GM19397 (cell line): ENCODE measurements around the gene FAM3D.

Source experiments
- ATAC-seq: cut with Tn5 transposase; IDR thresholded peaks from one replicate; pipeline ENCODE4 v1.9.1; 2021; ENCODE audit warnings: mild to moderate bottlenecking, moderate library complexity; ENCODE audit not compliant: unreplicated experiment

Gene FAM3D

DNA sequence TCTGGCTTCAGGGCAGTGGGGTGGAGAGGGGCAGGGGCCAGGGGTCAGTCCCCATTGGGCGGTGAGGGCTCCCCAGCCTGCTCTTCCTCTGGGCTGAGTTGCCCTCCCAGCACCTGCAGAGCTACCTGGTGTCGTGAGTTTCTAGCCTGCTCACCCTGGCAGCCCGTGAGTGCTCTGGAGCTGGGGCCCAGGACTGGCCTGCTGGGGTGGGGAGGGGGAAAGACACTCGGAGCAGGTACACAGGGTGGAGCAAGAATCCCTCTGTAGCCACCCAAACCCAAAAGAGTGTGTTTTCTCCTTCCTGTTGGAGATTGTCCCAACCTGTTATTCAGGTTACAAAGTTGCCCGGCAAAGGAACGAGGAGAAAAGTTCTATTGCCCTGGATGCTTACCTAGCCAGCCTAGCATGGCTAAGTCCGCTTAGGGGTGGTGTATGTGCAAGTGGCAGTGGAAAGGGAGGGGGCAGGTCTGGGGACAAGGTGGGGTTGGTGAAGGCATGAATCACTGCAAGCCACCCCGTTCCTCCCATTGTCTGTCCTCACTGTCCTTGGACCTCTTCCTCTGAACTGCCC is 8.9 kb downstream of the FAM3D start:
- no peak for ATAC-seq

DNA sequence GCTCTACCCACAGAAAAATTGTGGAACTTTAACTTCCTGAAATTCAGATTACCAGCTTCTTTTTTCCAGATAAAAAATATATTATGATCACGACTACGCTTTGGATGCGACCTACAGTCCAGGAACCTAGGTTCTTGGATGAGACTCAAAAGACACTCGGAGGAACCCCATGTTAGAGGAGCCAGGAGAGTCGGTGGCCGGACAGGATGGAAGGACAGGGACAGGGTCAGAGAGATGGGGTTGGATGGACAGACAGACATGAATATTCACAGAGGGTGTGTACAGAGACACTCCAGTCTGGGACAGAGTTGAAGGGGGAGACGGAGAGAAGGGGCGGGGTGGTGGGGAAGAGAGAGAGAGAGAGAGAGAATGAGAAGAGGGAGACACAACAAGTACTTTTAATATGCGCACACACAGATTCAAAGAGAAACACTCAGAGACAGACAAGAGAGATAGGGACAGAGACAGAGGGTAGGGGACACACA is 9.5 kb downstream of the FAM3D start:
- no peak for ATAC-seq

DNA sequence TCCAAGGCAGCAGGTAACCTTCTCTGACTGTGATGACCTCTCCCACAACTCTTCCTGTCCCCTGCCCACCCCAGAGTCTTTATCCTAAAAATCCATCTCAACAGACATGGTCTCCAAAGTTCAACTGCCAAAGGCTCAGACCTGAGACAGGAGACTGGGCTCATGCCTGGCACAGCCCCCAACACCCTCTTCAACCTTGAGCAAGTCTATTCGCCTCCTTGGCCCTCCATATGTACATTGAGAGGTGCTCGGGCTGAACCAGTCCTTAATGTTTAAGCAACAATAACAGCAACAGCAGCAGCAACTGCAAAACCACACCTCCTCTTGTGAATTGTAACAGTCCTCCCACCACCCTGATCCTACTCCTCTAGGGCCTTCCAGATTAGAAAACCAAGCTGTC is 9.9 kb downstream of the FAM3D start:
- ATAC-seq: no peak

DNA sequence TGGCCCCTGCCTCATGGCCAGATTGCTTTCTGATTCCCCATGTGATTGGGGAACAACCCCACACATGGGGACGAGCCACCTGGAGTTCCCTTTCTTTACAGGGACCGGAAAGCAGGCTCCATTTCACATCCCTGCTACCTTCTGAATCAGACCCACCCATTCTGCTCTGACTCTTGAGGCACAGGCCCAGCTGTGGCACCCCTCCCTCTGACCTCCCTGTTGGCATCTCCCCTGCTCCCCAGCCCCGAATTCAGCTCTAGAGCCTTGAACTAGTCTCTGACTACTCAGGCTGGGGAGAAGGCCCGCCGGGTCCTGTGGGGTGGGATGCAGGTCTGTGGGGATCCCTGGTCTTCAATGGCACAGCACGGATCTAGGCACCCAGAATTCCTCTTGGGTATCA is 12.1 kb downstream of the FAM3D start:
- no peak for ATAC-seq

DNA sequence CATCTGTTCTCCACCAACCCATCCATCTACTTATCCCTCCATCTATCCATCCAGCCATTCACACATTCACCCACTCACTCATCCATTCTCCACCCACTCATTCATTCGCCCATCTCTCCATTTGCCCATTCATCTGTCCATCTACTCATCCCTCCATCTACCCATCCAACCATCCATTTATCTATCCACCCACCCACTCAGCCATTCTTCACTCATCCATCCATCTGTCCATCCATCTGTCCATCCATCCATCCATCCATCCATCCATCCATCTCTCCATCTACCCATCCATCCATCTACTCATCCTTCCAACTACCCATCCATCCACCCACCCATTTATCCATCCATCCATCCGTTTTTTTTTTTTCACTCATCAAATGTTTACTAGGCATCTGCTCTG is 13.9 kb downstream of the FAM3D start:
- ATAC-seq: no peak

DNA sequence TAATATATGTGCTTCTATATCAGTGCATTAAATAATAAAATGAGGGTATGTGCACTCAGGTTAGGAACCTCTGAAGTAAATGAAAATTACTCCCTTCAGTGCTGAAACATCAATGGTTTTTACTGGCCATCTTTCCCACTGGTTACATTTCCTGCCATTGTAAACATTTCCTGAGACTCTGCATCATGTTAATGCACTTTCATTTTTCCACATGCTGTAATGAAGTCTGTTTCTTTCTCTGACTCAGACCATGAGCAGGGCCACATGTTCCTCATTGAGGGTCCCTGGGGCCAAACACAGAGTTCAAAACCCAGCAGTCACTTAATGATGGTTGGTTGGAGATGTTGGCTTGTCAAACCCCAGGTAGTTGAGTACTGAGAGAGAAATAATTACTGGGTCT is 15.3 kb downstream of the FAM3D start:
- ATAC-seq: no peak

DNA sequence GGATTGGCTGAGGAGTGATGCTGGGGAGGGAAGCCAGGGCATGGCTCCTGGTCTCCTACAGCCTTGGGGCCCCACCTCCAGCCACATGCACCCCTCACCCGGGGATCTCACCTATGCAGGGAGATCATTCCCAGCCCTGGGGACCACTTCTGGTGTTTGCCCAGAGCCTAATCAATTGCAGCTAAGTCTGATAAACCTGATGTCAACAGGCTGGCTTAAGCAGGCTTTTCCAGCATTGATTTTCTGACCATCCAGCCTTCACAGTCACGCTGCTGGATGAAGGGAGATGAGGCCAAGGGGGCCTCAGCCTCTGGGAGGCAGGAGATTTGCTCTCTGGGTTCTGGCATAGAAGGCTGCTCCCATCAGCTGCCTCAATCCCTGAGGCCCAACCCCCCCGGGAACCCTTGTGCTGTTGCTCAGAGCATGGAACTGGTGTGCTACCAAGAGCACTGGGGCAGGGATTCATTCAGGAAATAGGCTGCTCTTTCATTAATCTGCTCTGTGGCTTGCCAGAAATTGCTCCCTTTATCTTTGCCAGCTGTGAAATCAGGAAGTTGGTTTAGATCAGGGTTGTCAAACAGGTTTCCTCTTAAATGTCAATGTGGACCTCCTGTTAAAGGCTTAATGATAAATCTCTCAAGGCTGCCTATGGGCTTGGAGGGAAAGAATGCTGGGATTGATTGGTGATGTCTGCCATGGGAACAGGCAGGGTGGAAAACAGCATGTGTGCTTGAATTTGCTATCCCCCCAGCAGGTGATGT is 19.0 kb downstream of the FAM3D start:
- no peak for ATAC-seq

DNA sequence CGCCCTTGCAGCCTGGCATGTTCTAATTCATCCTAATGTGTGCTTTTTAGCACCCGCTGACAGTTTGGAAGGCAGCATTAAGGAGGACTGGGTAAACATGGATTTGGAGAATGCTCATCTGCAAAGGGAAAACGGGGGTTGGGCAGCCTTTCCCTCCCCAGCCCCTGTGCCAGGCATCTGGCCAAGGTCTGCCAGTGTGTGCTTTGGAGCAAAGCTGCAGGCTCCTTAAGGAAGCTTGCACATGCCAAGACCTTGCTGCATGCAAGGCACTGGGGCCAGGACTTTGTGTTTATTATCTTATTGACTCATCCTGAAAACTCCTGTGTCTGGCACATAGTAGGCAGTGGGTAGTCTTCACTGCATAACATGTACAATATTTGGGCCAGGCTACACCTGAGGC is 20.1 kb downstream of the FAM3D start:
- no peak for ATAC-seq

DNA sequence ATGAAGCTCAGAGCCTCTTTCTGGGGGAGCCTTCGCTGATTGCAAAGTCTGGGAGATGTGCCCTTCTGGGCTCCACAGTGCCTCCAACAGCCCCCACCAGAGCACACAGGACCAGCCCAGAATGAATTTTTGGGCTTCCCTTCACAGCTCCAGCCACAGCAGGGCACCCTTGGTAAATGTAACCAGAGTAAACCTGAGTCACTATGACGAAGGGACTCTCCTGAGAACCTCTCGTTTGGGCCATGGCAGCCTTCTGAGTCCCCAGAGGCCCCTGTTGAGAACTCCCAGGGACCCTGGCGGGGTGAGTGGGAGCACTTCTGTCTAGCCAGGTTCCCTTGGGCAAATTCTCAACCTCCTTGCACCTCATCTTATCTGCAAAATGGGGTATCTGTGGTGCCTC is 20.8 kb downstream of the FAM3D start:
- no peak for ATAC-seq

DNA sequence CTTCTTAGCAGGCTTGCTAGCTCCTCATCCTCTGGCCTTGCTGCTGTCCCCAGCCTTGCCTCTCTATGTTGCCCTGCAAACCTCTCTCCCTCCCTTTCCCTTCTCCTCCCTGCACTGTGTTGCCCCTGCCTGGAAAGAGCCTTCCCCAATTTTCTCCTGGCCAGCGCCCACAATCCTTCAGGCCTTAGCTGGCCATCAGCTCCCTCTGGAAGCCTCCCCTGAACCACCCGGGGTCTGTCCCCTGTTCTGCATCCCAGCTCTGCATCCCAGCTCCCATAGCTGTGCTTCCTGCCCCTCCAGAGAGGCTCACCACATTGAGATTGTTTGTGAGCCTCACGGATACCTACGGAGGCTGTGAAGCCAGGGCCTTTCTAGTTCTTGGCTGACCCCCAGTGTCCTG is 23.7 kb downstream of the FAM3D start:
- no peak for ATAC-seq

DNA sequence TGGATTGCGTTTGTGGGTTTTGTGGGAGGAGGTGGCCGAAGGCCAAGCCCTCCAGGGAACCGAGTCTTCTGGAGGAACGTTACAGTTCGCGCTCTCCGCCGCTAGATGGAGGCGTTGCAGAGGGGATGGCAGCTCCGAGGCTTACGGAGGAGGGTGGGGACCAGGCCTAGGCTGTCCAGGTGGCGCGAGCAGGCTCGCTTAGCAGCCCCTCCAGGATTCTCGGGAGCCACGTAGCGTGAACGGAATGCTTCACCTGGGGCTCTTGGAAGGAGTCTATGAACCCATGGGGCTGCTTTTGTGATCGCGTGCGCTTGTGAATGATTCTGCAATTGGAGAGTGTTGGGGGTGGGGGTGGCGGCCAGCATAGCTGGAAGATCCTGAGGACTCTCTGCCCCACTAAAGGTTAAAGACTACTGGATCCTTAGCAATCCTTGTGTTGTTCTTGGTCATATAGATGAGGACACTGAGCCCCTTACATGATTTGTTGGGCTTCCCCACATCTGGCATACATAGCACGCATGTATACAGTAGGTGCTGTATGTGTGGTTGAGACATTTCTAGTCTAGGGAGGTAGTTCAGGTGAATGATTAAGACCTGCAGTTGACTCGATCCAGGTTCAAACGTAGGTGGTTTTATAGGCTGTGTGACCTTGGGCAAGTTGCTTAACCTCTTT is 25.7 kb downstream of the FAM3D start:
- peak; percentile 85 for ATAC-seq

DNA sequence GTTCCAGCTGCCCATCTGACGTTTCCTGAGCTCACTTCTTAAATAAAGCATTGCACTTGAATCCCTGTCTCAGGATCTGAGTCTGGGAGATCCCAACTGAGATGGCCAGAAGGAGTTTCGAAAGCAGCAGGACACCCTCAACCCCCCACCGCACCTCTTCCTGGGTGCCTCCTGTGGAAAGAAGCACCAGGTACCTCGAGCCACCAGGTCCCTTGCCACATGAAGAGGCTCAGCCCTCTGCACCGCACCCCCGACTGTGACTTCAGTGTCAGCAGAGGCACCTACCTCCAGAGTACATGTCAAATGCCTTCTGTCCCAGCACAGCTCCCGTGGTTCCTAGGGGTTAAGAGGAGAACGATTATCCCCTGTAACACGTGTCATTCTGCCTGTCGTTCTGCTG is 26.7 kb downstream of the FAM3D start:
- ATAC-seq: no peak

DNA sequence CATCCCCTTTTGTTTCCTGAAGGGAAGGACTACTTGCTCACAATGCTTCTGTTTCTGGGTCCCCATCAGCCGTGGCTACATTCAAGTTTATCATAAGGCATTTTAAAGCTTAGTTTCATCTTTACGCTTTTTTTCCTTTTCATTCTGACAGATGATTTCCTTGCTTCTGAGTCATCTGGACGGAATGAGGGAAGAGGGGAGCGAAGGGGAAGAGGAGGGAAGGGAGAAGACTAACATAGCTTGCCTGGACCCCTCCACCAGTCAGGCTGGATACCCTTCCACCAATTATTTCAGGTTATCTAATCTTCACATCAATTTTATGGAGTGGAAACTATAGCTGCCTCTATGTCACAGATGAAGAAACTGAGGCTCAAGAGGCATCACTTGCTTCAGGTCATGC is 27.6 kb downstream of the FAM3D start:
- no peak for ATAC-seq

DNA sequence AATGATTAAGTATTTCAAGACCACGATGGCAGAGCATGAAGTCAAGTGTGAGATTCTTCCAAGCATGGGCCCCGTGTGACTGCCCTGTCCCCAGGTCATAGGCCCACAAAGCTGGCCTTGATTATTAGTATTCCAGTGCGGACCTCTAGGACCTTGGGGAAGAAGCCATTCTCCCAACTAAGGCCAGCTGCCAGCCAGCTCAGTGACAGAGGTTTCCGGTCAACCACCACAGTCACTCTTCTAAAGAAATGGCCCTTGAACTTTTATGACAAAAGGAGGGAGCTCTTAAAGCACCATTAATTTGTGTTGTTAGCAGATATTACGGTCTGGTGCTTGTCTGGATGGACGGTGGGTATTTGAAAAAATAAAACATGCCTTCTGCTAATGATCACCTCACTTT is 28.0 kb downstream of the FAM3D start:
- no peak for ATAC-seq

DNA sequence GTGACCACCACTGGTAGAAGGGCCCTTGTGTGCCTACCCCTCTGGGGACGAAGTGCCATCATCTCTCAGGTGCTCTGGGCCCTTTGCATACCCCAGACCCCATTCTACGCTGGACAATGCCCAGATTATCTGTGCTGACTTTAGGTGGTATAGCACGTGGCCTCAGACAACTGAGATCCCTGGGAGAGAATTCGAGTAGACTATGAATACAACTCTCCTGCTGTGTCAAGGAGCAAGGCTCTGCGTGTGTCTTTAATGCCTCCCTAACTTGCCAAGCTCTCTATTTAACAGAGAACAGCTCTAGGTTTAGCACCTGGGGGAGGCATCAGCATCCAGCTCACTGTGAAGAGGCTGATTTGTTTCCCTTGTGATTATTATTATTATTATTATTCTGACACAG is 29.1 kb downstream of the FAM3D start:
- no peak for ATAC-seq

DNA sequence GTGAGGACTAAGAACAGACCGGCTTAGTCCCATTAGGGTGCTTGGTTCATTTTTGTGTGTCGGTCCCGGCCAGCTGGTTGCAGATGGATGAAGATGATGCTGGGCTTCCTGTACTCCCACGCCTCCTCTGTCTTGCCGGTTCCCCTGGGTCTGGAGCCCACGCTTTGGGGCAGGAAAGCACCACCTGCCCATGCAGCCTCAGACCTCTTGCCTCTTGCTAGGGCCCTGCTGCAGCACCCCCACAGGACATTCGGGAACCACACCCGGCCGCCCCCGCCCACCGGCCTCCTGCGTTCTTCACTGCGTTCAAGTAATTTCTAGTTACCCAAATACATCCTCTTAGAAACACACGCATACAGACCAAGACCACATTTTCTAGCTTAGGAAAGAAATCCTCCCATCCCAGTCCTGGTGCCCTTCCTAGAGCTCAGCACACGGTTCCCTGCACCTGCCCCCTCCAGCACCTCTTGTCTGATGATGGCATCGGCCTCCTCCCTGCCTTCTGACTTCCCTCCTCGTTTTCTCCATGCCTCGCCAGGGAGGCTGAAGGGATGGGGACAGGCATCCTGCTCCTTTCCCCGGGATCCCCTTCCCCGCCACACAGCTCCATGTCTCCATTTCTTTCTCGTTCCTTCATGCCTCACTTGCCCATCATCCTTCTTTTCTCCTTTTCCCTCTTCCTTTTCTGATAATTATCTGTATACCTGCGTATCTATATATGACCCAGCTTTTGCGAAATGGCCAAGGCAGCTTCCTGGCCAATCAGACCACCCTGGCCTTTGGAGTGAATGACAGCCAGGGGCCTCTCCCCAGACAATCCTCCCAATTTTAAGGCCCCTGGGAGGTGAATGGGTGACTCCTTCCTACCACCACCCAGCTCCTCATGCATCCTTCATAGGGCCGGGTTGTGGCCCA is 30.9 kb downstream of the FAM3D start:
- no peak for ATAC-seq

DNA sequence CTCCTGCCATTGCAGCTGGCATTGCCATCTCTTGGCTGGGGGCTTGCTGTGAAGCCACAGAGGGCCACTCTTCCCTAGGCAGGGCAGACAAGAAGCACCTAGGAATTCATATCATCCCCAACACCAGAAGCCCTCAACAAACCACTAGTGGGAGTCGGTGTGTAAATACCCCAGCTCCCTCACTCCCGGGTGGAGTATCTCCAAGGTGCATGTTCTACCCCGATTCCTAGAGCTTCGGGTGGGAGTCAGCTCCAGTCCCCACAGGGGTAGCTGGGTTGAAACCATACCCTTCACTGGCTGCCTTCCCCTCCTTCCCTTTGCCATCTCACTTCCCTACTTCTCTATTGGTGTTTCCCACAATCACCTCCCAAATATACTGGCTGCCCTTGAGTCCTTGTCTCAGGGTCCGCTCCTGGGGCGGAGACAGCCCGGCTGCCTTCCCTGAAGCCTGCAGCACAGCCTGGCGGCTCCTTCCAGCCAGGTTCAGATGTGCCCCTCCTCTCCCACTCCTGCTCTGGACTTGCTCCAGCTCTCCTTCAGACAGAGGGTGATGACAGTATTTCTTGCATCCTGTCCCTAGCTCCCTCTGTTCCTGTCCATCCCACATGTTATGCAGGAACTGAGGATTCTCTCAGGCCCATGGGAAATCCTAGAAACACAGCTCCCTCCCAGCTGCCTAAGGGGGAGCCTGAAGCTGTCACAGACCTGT is 33.3 kb downstream of the FAM3D start:
- no peak for ATAC-seq

DNA sequence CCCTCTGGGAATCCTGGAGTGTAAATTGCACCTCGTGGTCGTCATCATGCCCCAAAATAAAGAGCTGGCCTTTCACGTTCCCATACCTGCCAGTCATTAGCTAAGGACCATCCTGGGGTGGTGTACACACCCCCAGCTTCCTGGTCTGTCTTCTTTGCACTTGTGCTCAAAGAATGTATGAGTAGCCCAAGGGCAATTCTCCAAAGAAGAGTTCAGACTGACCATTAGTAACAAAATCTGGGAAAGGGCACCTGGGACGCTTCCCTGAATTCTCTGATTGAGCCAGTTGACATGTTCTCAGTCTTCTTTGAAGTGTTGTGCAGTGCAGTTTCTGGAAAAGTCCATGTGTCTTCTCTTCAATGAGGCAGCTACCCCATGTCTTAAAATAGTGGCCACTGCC is 34.8 kb downstream of the FAM3D start:
- no peak for ATAC-seq

DNA sequence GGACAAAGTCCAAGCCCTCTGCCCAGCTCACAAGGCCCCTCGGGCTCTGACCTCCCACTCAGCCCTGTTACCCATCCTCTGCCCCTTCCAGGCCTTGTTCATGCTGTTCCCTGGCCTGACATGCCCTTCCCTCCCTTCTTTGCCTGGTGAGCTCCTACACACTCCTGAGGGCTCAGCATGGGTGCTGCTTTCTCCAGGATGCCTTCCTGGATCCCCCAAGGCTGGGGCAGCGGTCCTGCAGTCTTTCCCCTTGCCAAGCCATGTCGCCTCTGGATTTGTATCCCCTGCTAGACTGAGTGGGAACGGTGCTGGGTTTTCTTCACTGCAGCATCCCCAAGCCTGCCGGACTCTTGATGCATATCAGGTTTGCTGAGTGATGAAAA is 35.9 kb downstream of the FAM3D start:
- no peak for ATAC-seq

DNA sequence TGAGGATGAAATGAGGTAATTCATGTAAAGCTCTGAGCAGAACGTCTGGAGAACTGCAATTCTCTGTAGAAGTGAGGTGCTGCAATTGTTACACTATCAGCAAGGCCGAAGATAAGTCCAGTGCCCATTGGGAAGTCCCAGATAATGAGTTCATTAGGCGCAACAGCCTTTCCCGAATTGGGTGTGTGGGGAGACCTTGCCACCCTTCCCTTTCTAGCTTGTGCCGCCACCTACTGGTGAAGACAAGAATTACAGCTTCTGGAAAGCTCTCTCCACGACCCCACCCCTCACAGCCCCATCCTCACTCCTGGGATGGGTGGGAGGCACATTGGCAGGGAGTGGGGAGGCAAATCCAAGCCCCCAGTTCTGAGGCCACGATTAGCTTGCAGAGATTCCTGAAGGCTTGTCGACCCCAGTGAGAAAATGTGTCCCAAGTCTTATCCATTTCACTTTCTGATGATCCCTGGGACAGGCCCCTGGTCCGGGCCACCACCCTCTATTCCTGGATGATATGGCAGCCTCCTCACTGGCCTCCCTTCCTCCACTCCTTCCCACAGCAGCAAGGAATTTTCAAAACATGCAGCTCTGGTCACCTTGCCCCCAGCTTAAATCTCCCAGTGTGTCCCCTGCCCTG is 36.4 kb downstream of the FAM3D start:
- no peak for ATAC-seq
